Tibial nerve (tissue), 4 donors: Measurements from ENCODE around the gene NOSIP. TPM values are rescaled to one million over a fixed set of nuclear protein-coding genes. Genes with fewer than 3 reads are reported as not detected.

Experiments used
- DNase-seq, 2 donors: peaks; one replicate each; pipeline ENCODE4 v3.0.0-alpha.2; 2019; ENCODE audit warnings: low spot score in 2 of 2
- H3K27ac ChIP-seq, 4 donors: fragments of 200-600 bp; sonication (generic) in 3 of 4; one replicate each; pipeline ENCODE4 v1.5.1; 2017 to 2019; ENCODE audit warnings: mild to moderate bottlenecking in 1 of 4
- H3K27me3 ChIP-seq, 2 donors: fragments of 200-600 bp; sonication (generic) in 1 of 2; one replicate each; pipeline versions ENCODE4 v1.5.1 to v1.6.0; 2017 to 2019
- H3K36me3 ChIP-seq, 3 donors: fragments of 200-600 bp; sonication (generic); one replicate each; pipeline ENCODE4 v1.5.1; 2018 to 2019
- H3K4me1 ChIP-seq, 4 donors: fragments of 200-600 bp; sonication (generic) in 3 of 4; one replicate each; pipeline ENCODE4 v1.5.1; 2017 to 2019
- H3K4me3 ChIP-seq, 4 donors: fragments of 200-600 bp; sonication (generic) in 3 of 4; one replicate each; pipeline ENCODE4 v1.5.1; 2017 to 2019; ENCODE audit warnings: mild to moderate bottlenecking in 1 of 4, moderate library complexity in 1 of 4
- H3K9me3 ChIP-seq, 4 donors: fragments of 200-600 bp; sonication (generic) in 3 of 4; one replicate each; pipeline ENCODE4 v1.5.1; 2017 to 2019
- EP300 ChIP-seq, 2 donors: sonication (generic); formaldehyde crosslinking; IDR thresholded peaks; one replicate each; pipeline ENCODE4 v1.6.1; 2017; ENCODE audit warnings: antibody characterized with exemption in 2 of 2, mild to moderate bottlenecking in 1 of 2
- POLR2A ChIP-seq, 2 donors: fragments of 450-650 bp; IDR thresholded peaks; one replicate each; pipeline ENCODE4 v1.6.1; 2017; ENCODE audit warnings: antibody characterized with exemption in 2 of 2, mild to moderate bottlenecking in 2 of 2, moderate library complexity in 2 of 2
- WGBS, 2 donors: methylation state at CpG; one replicate each; pipeline ENCODE4 v1.1.5; 2018; 5-methylcytosine and 5-hydroxymethylcytosine counted together
- total RNA-seq, 4 donors: library from RNA; depleted of rRNA; stranded (reverse); fragments of >200 nt; gene quantifications; one replicate each; pipeline ENCODE4 v1.1.0, GENCODE V29; 2016
- TF ChIP-seq, protein P1 (sequence below), 5 experiments: fragments of 200-600 bp in 3 of 5; fragments of 450-650 bp in 2 of 5; sonication (generic) in 3 of 5; IDR thresholded peaks; one replicate each; pipeline ENCODE4 v1.5.1; 2016 to 2019; ENCODE audit warnings: antibody characterized with exemption in 5 of 5, mild to moderate bottlenecking in 3 of 5, moderate library complexity in 2 of 5

Gene NOSIP
- total RNA-seq, 4 donors from 2014 or later: 43.0 to 83.1 (median 71.9) TPM

DNA sequence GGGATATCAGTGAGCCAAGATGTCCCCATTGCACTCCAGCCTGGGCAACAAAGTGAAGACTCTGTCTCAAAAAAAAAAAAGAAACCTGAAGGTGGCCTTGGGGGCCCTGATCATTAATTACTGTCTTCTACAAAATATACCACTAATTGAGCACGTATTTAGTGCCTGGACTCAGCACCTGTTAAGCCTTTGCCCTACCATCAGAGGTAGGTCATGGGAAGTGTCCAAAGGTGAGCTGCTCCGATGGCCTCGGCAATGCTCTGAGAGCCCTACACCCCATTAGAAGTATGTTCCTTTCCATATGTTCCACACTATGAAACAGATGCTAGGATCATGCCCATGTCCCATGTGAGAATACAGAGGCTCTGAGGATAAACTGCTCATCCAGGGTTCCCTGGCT lies 20.9 kb downstream of the NOSIP start:
- Histone ChIP-seq H3K27me3 (no peaks in the 10 kb centered on the region), H3K27ac (peak overlapping the region in 2 of 4 donors; percentile 68 to 77), H3K4me3 (no peak overlapping the region), H3K4me1 (peaks cover 0 to 38% (median 18%) of the 10 kb centered on the region in 4 donors), H3K36me3 (peaks cover 0 to 60% (median 22%) of the 10 kb centered on the region in 3 donors), H3K9me3 (no peaks in the 10 kb centered on the region)
- no peak for DNase-seq
- 90 to 96% methylated on average over 3 of the region's 3 CpGs for WGBS, 2 donors
- TF ChIP-seq, protein P1, sequence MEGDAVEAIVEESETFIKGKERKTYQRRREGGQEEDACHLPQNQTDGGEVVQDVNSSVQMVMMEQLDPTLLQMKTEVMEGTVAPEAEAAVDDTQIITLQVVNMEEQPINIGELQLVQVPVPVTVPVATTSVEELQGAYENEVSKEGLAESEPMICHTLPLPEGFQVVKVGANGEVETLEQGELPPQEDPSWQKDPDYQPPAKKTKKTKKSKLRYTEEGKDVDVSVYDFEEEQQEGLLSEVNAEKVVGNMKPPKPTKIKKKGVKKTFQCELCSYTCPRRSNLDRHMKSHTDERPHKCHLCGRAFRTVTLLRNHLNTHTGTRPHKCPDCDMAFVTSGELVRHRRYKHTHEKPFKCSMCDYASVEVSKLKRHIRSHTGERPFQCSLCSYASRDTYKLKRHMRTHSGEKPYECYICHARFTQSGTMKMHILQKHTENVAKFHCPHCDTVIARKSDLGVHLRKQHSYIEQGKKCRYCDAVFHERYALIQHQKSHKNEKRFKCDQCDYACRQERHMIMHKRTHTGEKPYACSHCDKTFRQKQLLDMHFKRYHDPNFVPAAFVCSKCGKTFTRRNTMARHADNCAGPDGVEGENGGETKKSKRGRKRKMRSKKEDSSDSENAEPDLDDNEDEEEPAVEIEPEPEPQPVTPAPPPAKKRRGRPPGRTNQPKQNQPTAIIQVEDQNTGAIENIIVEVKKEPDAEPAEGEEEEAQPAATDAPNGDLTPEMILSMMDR (IDR thresholded peaks at IDR 0.05): no peak

DNA sequence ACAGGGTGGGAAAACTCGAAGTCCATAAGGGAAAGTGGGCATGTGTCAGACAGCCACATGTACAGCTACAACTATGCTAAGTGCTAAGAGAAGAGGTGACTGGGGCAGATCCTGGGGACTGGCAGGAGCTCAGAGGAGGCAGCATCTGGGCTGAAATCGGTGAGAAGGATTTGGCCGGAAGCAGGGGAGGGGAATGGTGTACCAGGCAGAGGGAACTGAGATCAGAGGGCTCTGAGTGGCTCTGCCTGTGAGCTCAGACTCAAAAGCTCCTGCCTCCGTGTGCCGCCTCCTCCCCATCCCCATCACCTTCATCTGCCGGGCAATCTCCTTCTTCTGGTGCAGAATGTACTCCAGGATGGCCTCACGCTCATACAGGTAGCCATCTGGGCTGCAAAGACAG lies 21.8 kb downstream of the NOSIP start:
- no peaks in the 10 kb centered on the region for H3K9me3 ChIP-seq
- no peak for TF ChIP-seq POLR2A (IDR thresholded peaks at IDR 0.05)
- no peak for TF ChIP-seq EP300 (IDR thresholded peaks at IDR 0.05)
- no peak overlapping the region for H3K4me3 ChIP-seq
- H3K4me1 ChIP-seq: peaks cover 0 to 43% (median 17%) of the 10 kb centered on the region in 4 donors
- H3K27me3 ChIP-seq: no peaks in the 10 kb centered on the region
- H3K27ac ChIP-seq: peak overlapping the region in 1 of 4 donors; percentile 77
- H3K36me3 ChIP-seq: peaks cover 0 to 66% (median 22%) of the 10 kb centered on the region in 3 donors
- no peak for DNase-seq
- 89 to 91% methylated on average over 7 of the region's 7 CpGs for WGBS, 2 donors

DNA sequence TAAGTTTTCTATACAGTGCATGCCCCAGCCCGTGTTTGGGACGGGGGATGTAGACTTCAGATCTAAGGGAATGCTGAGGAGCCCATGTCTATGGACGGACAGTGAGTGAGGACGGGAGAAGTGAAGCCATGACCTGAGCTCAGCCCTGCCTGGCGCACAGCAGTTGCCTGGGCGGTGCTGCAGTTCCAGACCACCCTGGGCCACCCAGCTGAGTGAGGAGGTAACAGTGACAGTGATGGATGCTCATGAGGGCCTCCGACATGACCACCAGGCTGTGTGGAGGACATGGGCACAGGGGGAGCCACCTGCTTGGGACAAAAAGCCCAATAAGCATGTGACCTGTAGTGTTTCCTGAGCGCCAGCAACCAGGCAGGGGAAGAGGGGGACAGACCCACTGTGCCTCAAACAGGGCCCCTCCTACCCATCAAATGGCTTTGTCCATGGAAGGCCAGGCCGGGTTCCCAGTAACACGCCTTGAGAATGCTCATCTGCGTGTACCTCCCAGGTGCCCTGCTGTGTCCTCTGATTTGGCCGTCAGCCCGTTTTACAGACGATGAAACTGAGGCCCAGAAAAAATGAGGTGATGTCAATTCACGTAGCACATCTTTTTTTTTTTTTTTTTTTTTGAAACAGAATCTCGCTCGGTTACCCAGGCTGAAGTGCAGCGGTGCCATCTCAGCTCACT lies 22.6 kb downstream of the NOSIP start:
- Histone ChIP-seq H3K4me3 (no peak overlapping the region), H3K36me3 (peaks cover 0 to 66% (median 22%) of the 10 kb centered on the region in 3 donors), H3K27ac (no peak overlapping the region), H3K4me1 (peaks cover 0 to 45% (median 14%) of the 10 kb centered on the region in 4 donors), H3K9me3 (no peaks in the 10 kb centered on the region), H3K27me3 (no peaks in the 10 kb centered on the region)
- 91% methylated on average over 18 of the region's 18 CpGs for WGBS, 2 donors
- no peak for DNase-seq
- no peak for TF ChIP-seq EP300 (IDR thresholded peaks at IDR 0.05)
- no peak for TF ChIP-seq POLR2A (IDR thresholded peaks at IDR 0.05)
- TF ChIP-seq, protein P1 (IDR thresholded peaks at IDR 0.05): no peak

DNA sequence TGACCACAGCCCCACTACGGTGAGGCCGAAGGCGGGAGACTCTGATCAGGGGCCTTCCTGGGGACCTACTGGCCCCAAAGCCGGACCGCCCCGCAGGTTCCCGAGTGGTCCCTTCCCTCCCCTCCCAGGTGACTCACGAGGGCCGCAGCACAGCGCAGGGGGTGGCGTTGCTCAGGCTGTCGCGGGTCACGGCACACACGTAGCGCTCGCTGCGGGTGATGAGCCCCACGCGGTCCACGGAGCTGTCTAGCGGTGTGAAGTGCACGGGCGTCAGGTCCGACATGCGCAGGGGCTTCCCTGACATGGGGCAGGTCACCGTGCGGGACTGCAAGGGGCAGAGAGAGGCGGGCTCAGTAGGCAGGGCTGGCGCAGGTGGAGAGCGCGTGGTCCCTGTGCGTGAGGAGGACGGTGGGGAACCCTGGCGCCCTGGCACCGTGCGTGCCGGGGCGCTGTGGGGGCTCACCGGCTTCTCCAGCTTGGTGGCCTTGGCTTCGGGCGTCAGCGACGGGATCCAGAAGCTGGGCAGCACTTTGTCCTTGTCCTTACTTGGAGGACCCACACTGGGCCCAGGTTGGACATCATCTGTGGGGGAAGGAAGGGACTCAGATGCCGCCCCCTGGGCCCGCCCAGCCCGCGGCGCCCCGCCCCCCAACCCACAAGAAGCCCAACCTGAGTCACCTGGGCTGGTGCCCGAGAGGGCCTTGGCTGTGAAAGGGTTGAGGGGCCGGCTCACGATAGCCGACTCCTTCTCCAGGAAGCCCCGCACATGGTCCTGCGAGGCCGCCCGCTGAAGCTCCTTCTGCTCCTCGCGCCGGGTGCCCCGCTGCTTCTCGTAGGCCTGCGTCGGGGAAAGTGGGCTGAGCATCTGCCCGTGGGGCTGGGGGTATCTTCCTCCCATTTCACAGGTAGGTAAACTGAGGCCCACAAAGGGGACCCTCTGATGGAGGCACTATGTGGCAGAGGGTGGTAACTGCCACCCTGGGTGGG lies 23.7 kb downstream of the NOSIP start:
- no peaks in the 10 kb centered on the region for H3K27me3 ChIP-seq
- no peak for DNase-seq
- no peak overlapping the region for H3K4me3 ChIP-seq
- H3K9me3 ChIP-seq: no peaks in the 10 kb centered on the region
- peak overlapping the region in 2 of 4 donors; percentile 56 to 65 for H3K27ac ChIP-seq
- TF ChIP-seq EP300 (IDR thresholded peaks at IDR 0.05) (no peak), POLR2A (IDR thresholded peaks at IDR 0.05) (no peak)
- TF ChIP-seq, protein P1 (IDR thresholded peaks at IDR 0.05): no peak
- 81 to 82% methylated on average over 45 to 59 of the region's 66 CpGs for WGBS, 2 donors
- H3K36me3 ChIP-seq: peaks cover 0 to 66% (median 22%) of the 10 kb centered on the region in 3 donors
- peaks cover 0 to 45% (median 17%) of the 10 kb centered on the region in 4 donors for H3K4me1 ChIP-seq

DNA sequence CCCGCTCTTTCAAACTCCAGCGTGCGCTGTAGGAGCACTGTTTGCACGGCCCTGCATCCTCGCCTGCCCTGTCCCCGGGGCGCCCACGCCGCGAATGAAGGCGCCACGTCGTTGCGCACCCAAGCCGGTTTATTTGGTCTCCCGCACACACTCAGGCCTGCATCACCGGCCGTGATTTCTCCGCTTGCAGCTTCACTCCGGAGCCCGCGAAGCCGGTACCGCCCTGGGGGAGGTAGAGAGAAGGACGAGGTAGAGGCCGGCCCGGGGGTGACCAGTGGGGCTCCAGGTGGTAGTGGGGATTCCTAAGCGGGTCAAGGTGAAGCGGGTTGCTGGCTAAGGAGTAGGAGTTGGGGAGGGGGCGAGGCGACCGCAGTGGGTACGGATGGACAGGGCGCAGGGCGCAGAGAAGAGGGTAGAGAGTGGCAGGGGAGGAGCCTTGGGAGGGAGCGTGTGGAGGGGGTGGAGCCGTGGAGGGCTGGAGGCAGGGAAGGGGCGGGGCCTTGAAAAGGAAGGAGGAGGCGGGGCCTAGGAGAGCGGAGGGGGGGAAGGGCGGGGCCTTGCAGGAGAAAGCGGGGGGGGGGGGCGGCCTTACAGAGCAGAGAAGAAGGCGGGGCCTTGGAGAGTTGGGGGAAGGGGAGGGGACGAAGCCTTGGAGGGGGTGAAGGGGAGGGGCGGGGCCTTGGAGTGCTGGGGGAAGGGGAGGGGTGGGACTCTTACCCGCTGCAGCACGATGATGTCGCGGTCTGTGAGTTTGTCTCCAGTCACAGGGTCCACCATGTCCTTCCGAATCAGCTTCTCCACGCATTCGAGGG lies 24.6 kb downstream of the NOSIP start:
- Histone ChIP-seq H3K9me3 (no peaks in the 10 kb centered on the region), H3K4me1 (peaks cover 0 to 37% (median 14%) of the 10 kb centered on the region in 4 donors), H3K4me3 (no peak overlapping the region), H3K27ac (peak overlapping the region in 3 of 4 donors; percentile 36 to 65 (median 56)), H3K36me3 (peaks cover 0 to 66% (median 22%) of the 10 kb centered on the region in 3 donors), H3K27me3 (no peaks in the 10 kb centered on the region)
- DNase-seq: peak; percentile 62 to 77
- 85 to 91% methylated on average over 41 to 49 of the region's 53 CpGs for WGBS, 2 donors
- no peak for TF ChIP-seq POLR2A (IDR thresholded peaks at IDR 0.05)
- TF ChIP-seq, protein P1 (IDR thresholded peaks at IDR 0.05): no peak
- TF ChIP-seq EP300 (IDR thresholded peaks at IDR 0.05): no peak
